A673 (cell line): ENCODE data around the gene PKN1.

Experiments used
- CTCF ChIP-seq: fragments of 300-800, 200-600 bp; sonication (generic); conservative IDR thresholded peaks from 2 replicates; pipeline ENCODE4 v1.5.1; 2017; ENCODE audit warnings: low read depth, mild to moderate bottlenecking, antibody characterized with exemption, low read length, moderate library complexity, mixed read lengths
- EZH2 ChIP-seq: fragments of 200-600 bp; sonication (generic); IDR thresholded peaks from 2 replicates; pipeline ENCODE4 v1.6.1; 2017; ENCODE audit warnings: borderline replicate concordance, low read depth, mild to moderate bottlenecking, mixed read lengths, antibody characterized with exemption, low read length; ENCODE audit not compliant: poor library complexity, severe bottlenecking

DNA sequence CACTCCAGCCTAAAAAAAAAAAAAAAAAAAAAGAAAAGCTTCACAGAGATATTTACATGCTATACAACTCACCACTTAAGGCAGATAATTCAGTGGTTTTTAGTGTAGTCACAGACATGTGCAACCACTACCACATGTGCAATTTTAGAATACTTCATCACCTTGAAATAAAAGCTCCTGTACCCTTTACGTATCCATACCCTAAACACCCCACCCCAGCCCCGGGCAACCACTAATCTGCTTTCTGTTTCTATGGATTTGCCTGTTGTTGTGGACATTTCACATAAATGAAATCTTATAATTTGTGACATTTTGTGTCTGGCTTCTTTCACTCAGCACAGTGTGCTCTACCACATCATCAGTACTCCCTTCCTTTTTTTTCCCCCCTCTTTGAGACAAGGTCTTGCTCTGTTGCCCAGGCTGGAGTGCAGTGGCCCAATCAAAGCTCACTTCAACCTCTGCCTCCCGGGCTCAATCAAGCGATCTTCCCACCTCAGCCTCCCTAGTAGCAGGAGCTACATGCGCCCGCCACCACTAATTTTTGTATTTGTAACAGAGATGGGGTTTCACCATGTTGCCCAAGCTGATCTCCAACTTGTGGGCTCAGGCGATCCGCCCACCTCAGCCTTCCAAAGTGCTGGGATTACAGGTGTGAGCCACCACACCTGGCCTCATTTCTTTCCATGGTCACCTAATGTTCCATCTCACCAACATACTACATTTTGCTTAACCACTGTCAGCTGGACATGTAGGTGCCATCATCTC lies 18.0 kb upstream of the PKN1 start:
- TF ChIP-seq CTCF (no peak), EZH2 (no peak)
